Prostate gland (tissue), 2 donors: ENCODE measurements around the gene MOBP.

Experiments used
- POLR2A ChIP-seq: fragments of 450-650 bp; IDR thresholded peaks from one replicate; pipeline ENCODE4 v1.6.1; 2016; ENCODE audit warnings: antibody characterized with exemption, mild to moderate bottlenecking
- TF ChIP-seq, protein P1 (sequence below), 4 experiments: fragments of 200-600 bp in 2 of 4; fragments of 450-650 bp in 2 of 4; sonication (generic) in 2 of 4; IDR thresholded peaks; 1 replicate in 3 of 4; 2 replicates in 1 of 4; pipeline ENCODE4 v1.5.1; 2016 to 2019; ENCODE audit warnings: antibody characterized with exemption in 4 of 4, mild to moderate bottlenecking in 2 of 4, moderate library complexity in 2 of 4

DNA sequence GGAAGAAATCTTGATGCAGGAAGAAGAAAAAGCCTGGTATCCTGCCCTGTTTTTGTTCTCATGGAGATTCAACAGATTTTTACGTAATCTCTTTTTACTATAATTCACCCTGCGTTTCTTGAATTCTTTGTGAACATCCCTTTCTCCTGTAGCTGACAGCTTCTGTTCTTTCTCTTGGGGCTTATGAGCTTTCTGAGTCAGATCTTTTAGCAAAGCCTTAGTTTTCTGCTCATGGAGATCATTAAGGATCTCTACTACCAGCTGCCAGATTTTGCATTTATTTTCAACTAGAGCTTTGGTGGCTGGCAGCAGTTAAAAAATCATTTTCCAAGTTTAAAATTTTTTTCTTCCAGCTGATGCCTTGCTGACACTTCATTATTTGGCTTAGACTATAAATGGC, 51.6 kb downstream of the MOBP start:
- TF ChIP-seq, protein P1, sequence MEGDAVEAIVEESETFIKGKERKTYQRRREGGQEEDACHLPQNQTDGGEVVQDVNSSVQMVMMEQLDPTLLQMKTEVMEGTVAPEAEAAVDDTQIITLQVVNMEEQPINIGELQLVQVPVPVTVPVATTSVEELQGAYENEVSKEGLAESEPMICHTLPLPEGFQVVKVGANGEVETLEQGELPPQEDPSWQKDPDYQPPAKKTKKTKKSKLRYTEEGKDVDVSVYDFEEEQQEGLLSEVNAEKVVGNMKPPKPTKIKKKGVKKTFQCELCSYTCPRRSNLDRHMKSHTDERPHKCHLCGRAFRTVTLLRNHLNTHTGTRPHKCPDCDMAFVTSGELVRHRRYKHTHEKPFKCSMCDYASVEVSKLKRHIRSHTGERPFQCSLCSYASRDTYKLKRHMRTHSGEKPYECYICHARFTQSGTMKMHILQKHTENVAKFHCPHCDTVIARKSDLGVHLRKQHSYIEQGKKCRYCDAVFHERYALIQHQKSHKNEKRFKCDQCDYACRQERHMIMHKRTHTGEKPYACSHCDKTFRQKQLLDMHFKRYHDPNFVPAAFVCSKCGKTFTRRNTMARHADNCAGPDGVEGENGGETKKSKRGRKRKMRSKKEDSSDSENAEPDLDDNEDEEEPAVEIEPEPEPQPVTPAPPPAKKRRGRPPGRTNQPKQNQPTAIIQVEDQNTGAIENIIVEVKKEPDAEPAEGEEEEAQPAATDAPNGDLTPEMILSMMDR (IDR thresholded peaks at IDR 0.05), result no peak
- TF ChIP-seq POLR2A, result no peak
